HEK293 (cell line): ENCODE results near the gene CEMP1.
"Not testable (repeated sequence)": the region's sequence is repeated elsewhere in the genome, so short reads cannot be mapped to it uniquely, and the experiment has no call there.

Source experiments
- CTCF ChIP-seq: fragments of 450-650 bp; formaldehyde crosslinking; IDR thresholded peaks from 2 replicates; pipeline ENCODE4 v1.5.1; 2016; ENCODE audit warnings: missing biosample characterization, missing genetic modification characterization
- KLF1 ChIP-seq: fragments of 450-650 bp; formaldehyde crosslinking; IDR thresholded peaks from 2 replicates; pipeline ENCODE4 v1.5.1; 2016; ENCODE audit warnings: missing biosample characterization, missing genetic modification characterization
- ZNF639 ChIP-seq: fragments of 450-650 bp; formaldehyde crosslinking; IDR thresholded peaks from 2 replicates; pipeline ENCODE4 v1.5.1; 2016; ENCODE audit warnings: missing biosample characterization, missing genetic modification characterization
- TF ChIP-seq, protein P1 (sequence below): fragments of 450-650 bp; formaldehyde crosslinking; IDR thresholded peaks from 2 replicates; pipeline ENCODE4 v1.5.1; 2016; ENCODE audit warnings: missing biosample characterization, missing genetic modification characterization
- TF ChIP-seq, protein P2 (sequence below): fragments of 450-650 bp; formaldehyde crosslinking; IDR thresholded peaks from 2 replicates; pipeline ENCODE4 v1.5.1; 2016; ENCODE audit warnings: missing biosample characterization, missing genetic modification characterization, low read depth

DNA sequence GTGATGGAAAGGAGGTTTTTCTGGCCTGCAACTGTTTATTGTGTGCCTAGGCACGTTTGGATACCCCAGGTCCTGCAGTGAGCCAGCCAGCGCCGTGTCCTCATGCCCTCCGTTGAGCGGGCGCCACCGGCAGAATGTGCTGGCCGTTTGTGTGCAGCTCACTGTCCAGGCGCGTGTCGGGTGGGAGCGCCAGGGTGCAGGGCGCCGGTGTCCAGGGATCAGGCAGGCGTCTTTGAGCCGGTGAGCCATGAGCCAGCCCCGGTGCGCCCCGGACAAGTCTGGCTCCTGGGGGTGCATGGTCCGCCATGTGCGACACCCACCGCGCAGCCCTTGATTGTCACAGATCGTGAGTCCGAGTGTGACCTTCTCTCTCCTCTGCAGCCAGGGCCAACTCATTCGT is 45.8 kb upstream of the CEMP1 start:
- TF ChIP-seq ZNF639, CTCF, KLF1 (tag by site-specific recombination): not testable (repeated sequence)
- TF ChIP-seq, protein P1, sequence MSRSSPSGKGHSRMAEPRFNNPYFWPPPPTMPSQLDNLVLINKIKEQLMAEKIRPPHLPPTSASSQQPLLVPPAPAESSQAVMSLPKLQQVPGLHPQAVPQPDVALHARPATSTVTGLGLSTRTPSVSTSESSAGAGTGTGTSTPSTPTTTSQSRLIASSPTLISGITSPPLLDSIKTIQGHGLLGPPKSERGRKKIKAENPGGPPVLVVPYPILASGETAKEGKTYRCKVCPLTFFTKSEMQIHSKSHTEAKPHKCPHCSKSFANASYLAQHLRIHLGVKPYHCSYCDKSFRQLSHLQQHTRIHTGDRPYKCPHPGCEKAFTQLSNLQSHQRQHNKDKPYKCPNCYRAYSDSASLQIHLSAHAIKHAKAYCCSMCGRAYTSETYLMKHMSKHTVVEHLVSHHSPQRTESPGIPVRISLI (tag by site-specific recombination), result not testable (repeated sequence)
- TF ChIP-seq, protein P2, sequence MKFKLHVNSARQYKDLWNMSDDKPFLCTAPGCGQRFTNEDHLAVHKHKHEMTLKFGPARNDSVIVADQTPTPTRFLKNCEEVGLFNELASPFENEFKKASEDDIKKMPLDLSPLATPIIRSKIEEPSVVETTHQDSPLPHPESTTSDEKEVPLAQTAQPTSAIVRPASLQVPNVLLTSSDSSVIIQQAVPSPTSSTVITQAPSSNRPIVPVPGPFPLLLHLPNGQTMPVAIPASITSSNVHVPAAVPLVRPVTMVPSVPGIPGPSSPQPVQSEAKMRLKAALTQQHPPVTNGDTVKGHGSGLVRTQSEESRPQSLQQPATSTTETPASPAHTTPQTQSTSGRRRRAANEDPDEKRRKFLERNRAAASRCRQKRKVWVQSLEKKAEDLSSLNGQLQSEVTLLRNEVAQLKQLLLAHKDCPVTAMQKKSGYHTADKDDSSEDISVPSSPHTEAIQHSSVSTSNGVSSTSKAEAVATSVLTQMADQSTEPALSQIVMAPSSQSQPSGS (tag by site-specific recombination), result not testable (repeated sequence)
